Heart right ventricle (tissue), 16 donors: ENCODE data around the gene PPFIBP1. TPM values are rescaled to one million over a fixed set of nuclear protein-coding genes. Genes with fewer than 3 reads are reported as not detected.
A peak's percentile ranks its signal among the peaks of the same experiment; 100 is the strongest.
"Not testable (repeated sequence)": the region's sequence is repeated elsewhere in the genome, so short reads cannot be mapped to it uniquely, and the experiment has no call there.

Source experiments
- ATAC-seq, 8 donors: fragments of 200-7000 bp; cut with Tn5 transposase; one replicate each; pipeline ENCODE4 v1.9.1; 2020; ENCODE audit warnings: mild to moderate bottlenecking in 8 of 8, moderate library complexity in 8 of 8, moderate number of reproducible peaks in 1 of 8
- DNase-seq, 2 donors: peaks; one replicate each; pipeline ENCODE4 v3.0.0-alpha.2; 2020
- H3K27ac ChIP-seq, 10 donors: fragments of 200-600 bp; sonication (generic) in 2 of 10; one replicate each; pipeline versions ENCODE4 v1.5.0 to v1.8.0; 2020 to 2022; ENCODE audit warnings: mild to moderate bottlenecking in 3 of 10
- H3K27me3 ChIP-seq, 7 donors: fragments of 200-600 bp; one replicate each; pipeline ENCODE4 v1.8.0; 2021 to 2022; ENCODE audit warnings: mild to moderate bottlenecking in 2 of 7
- H3K36me3 ChIP-seq, 9 donors: fragments of 200-600 bp; sonication (generic) in 1 of 9; one replicate each; pipeline versions ENCODE4 v1.5.0 to v1.8.0; 2020 to 2022; ENCODE audit warnings: mild to moderate bottlenecking in 2 of 9
- H3K4me1 ChIP-seq, 9 donors: fragments of 200-600 bp; sonication (generic) in 1 of 9; one replicate each; pipeline versions ENCODE4 v1.5.0 to v1.8.0; 2020 to 2022; ENCODE audit warnings: mild to moderate bottlenecking in 4 of 9
- H3K4me3 ChIP-seq, 10 donors: fragments of 200-600 bp; sonication (generic) in 2 of 10; one replicate each; pipeline versions ENCODE4 v1.5.0 to v1.8.0; 2020 to 2022; ENCODE audit warnings: mild to moderate bottlenecking in 7 of 10, moderate library complexity in 2 of 10
- H3K9me3 ChIP-seq, 11 donors: fragments of 200-600 bp in 10 of 11; sonication (generic) in 2 of 11; one replicate each; pipeline versions ENCODE4 v1.5.0 to v1.8.0; 2013 to 2022; ENCODE audit warnings: mild to moderate bottlenecking in 2 of 11, control low read depth in 1 of 11, moderate library complexity in 1 of 11
- CTCF ChIP-seq, 9 donors: fragments of 200-600 bp; sonication (generic) in 2 of 9; IDR thresholded peaks; one replicate each; pipeline versions ENCODE4 v1.5.0 to v1.8.0; 2021 to 2022; ENCODE audit warnings: antibody characterized with exemption in 9 of 9, mild to moderate bottlenecking in 5 of 9, moderate library complexity in 1 of 9
- WGBS, 2 donors: extraction: QIAGEN DNeasy Blood & Tissue Kit; methylation state at CpG; one replicate each; pipeline ENCODE4 v1.1.7; 2013; ENCODE audit warnings: inconsistent platforms in 1 of 2; 5-methylcytosine and 5-hydroxymethylcytosine counted together
- intact Hi-C, 10 donors: fragments of 100-400 bp; cut with DNase I; formaldehyde crosslinking; loops; one replicate each; pipeline versions ENCODE4 v1.11.1 to v1.14.2; 2022
- polyA plus RNA-seq, 2 donors: library from polyadenylated mRNA; stranded (reverse); fragments of 200-250 nt; gene quantifications; one replicate each; pipeline ENCODE4 v1.2.3, GENCODE V29; 2013
- total RNA-seq, 10 donors: library from RNA; stranded (reverse); fragmentation: NEBNext Ultra II Directional in 3 of 10; extraction: Animal tissue kit (Norgen Biotek cat#: 25700) in 3 of 10; gene quantifications; one replicate each; pipeline versions ENCODE4 v1.2.1 to v1.2.4, GENCODE V29; 2021 to 2023
- donor health status: Arrhythmogenic right ventricular cardiomyopathy.
- donor health status: ischemic (EF 13 %, LVEDD 7.1; RV severe dilation, severe dysfunction).
- donor health status: healthy with polysubstance abuse.
- donor health status: DM: no; HTN: yes; CAD: no.
- donor health status: DM: no; HTN: no; CAD: no.
- donor health status: ischemic (EF 25% LVEDD 6.9; RV normal size, moderate dysfunction).
- donor health status: ischemic (EF 25% LVEDD 5.7; RV mildly dilated, moderate dysfunction).
- donor health status: healthy.
- donor health status: DM: yes; HTN: yes; CAD: no.
- donor health status: Ischemic cardiomyopathy.
- donor health status: ischemic (EF 35%, LVEDD 5.7; RV mildly dilated, moderate dysfunction).
- donor health status: nonischemic (EF 11% LVEDD 7.7; RV severe dilation, severe dysfunction).
- donor health status: DM: yes; HTN: yes; CAD: no.
- donor health status: PGD.
- donor health status: ischemic (EF 29% LVEDD 5.4; RV normal size, mild dysfunction).
- donor health status: nonischemic (EF 23%, LVEDD 6.1; RV moderate dilation, normal function).

PPFIBP1 gene
- total and polyA plus RNA-seq, 12 donors = 22.9 to 450 (median 314) TPM

- not testable (repeated sequence) for DNase-seq, H3K4me3 ChIP-seq, H3K9me3 ChIP-seq, H3K27me3 ChIP-seq
- peak in 6 of 8 donors; percentile 20 to 56 (median 32) for ATAC-seq
- Histone ChIP-seq H3K27ac (peak overlapping the region; percentile 57 to 89 (median 70)), H3K36me3 (peaks cover 0 to 21% (median 0%) of the 10 kb centered on the region in 9 donors), H3K4me1 (peaks cover 23 to 92% (median 80%) of the 10 kb centered on the region in 9 donors)
- WGBS, 2 donors = 39 to 47% methylated on average over 5 of the region's 5 CpGs
- intact Hi-C loops = loop anchor here in 4 of 10 donors (5.0 to 10.0 kb wide), 4 partner anchors 35 to 60 kb away; partner anchors contain the start of gene PPFIBP1 (in 1 of the 4)
Observed at GRCh38 chr12:27582445-27582844, 58.4 kb downstream of the PPFIBP1 start.

- intact Hi-C loops = loop anchor here in 4 of 10 donors (5.0 to 10.0 kb wide), 4 partner anchors 34 to 61 kb away; partner anchors contain the start of gene PPFIBP1 (in 1 of the 4)
- 28 to 33% methylated on average over 3 of the region's 3 CpGs for WGBS, 2 donors
- H3K27me3 ChIP-seq = no peaks in the 10 kb centered on the region
- DNase-seq = peak in 1 of 2 donors; percentile 68
- H3K9me3 ChIP-seq = no peaks in the 10 kb centered on the region
- ATAC-seq = peak; percentile 54 to 82 (median 76)
- H3K4me1 ChIP-seq = peaks cover 25 to 92% (median 82%) of the 10 kb centered on the region in 9 donors
- peaks cover 0 to 17% (median 0%) of the 10 kb centered on the region in 9 donors for H3K36me3 ChIP-seq
- H3K4me3 ChIP-seq = no peak overlapping the region
- TF ChIP-seq CTCF (IDR thresholded peaks at IDR 0.05) = no peak
- peak overlapping the region; percentile 57 to 89 (median 70) for H3K27ac ChIP-seq
Observed at GRCh38 chr12:27583057-27583797, 59.2 kb downstream of the PPFIBP1 start.

- Histone ChIP-seq H3K4me1 (peaks cover 27 to 92% (median 81%) of the 10 kb centered on the region in 9 donors), H3K27ac (peak overlapping the region; percentile 57 to 89 (median 70)), H3K9me3 (no peaks in the 10 kb centered on the region), H3K36me3 (peaks cover 0 to 10% (median 0%) of the 10 kb centered on the region in 9 donors), H3K4me3 (no peak overlapping the region), H3K27me3 (no peaks in the 10 kb centered on the region)
- ATAC-seq (peak in 3 of 8 donors; percentile 11 to 48 (median 28)), DNase-seq (no peak)
- TF ChIP-seq CTCF (IDR thresholded peaks at IDR 0.05) = no peak
- 77 to 78% methylated on average over 6 of the region's 6 CpGs for WGBS, 2 donors
- intact Hi-C loops = loop anchor here in 4 of 10 donors (5.0 to 10.0 kb wide), 4 partner anchors 33 to 62 kb away; partner anchors contain the start of gene PPFIBP1 (in 1 of the 4)
Observed at GRCh38 chr12:27583981-27584380, 60.0 kb downstream of the PPFIBP1 start.

GRCh38 chr12:27585739-27586265 is 61.8 kb downstream of the PPFIBP1 start:
- H3K36me3 ChIP-seq = no peaks in the 10 kb centered on the region
- H3K4me1 ChIP-seq = peaks cover 27 to 90% (median 76%) of the 10 kb centered on the region in 9 donors
- no peaks in the 10 kb centered on the region for H3K27me3 ChIP-seq
- no peak overlapping the region for H3K4me3 ChIP-seq
- no peak for ATAC-seq
- no peak for DNase-seq
- no peaks in the 10 kb centered on the region for H3K9me3 ChIP-seq
- intact Hi-C loops = loop anchor here in 2 of 10 donors (5.0 to 10.0 kb wide), 2 partner anchors 34 to 51 kb away; no protein-coding TSS in a partner anchor
- no peak for TF ChIP-seq CTCF (IDR thresholded peaks at IDR 0.05)
- WGBS, 2 donors = 82 to 89% methylated on average over 3 of the region's 3 CpGs
- peak overlapping the region in 4 of 10 donors; percentile 66 to 89 (median 80) for H3K27ac ChIP-seq

- WGBS, 2 donors = 32 to 57% methylated on average over 2 of the region's 2 CpGs
- intact Hi-C loops = loop anchor here in 2 of 10 donors (5.0 to 10.0 kb wide), 2 partner anchors 36 to 53 kb away; no protein-coding TSS in a partner anchor
- Histone ChIP-seq H3K27ac (peak overlapping the region in 3 of 10 donors; percentile 4 to 17 (median 10)), H3K4me1 (peaks cover 30 to 89% (median 73%) of the 10 kb centered on the region in 9 donors)
- not testable (repeated sequence) for ATAC-seq, H3K9me3 ChIP-seq, H3K27me3 ChIP-seq, H3K36me3 ChIP-seq, DNase-seq, H3K4me3 ChIP-seq
Observed at GRCh38 chr12:27588075-27588730, 64.2 kb downstream of the PPFIBP1 start.
